ENCODE measurements around the gene PSMB3.

PSMB3 gene

GRCh38 chr17:38710604-38710962, 42.0 kb upstream of the PSMB3 start:
- Mint-ChIP-seq H3K4me1 (peaks cover 62% of the 10 kb centered on the region), H3K36me3 (ENCODE audit: low read depth) (peaks cover 38% of the 10 kb centered on the region), H3K27ac (peak overlapping the region; percentile 50 to 78 (median 56)), H3K27me3 (ENCODE audit: low read depth) (peaks cover 7% of the 10 kb centered on the region), H3K4me3 (peak overlapping the region; percentile 11 to 43 (median 37)), H3K9me3 (no peaks in the 10 kb centered on the region)
- TF ChIP-seq CTCF (IDR thresholded peaks at IDR 0.05; ENCODE audit: unreplicated experiment in 3 of 3) = no peak

GRCh38 chr17:38710985-38711384, 41.6 kb upstream of the PSMB3 start:
- H3K27ac Mint-ChIP-seq = peak overlapping the region in 2 of 3 experiments; percentile 52 to 78
- H3K9me3 Mint-ChIP-seq = no peaks in the 10 kb centered on the region
- H3K36me3 Mint-ChIP-seq (ENCODE audit: low read depth) = peaks cover 42% of the 10 kb centered on the region
- peaks cover 6% of the 10 kb centered on the region for H3K27me3 Mint-ChIP-seq (ENCODE audit: low read depth)
- TF ChIP-seq CTCF (IDR thresholded peaks at IDR 0.05; ENCODE audit: unreplicated experiment in 3 of 3) = no peak
- peak overlapping the region; percentile 7 to 43 (median 7) for H3K4me3 Mint-ChIP-seq
- peaks cover 60% of the 10 kb centered on the region for H3K4me1 Mint-ChIP-seq

- H3K9me3 Mint-ChIP-seq = no peaks in the 10 kb centered on the region
- peak overlapping the region in 1 of 3 experiments; percentile 78 for H3K27ac Mint-ChIP-seq
- peaks cover 46% of the 10 kb centered on the region for H3K36me3 Mint-ChIP-seq (ENCODE audit: low read depth)
- H3K4me3 Mint-ChIP-seq = peak overlapping the region in 1 of 3 experiments; percentile 21
- peaks cover 4% of the 10 kb centered on the region for H3K27me3 Mint-ChIP-seq (ENCODE audit: low read depth)
- H3K4me1 Mint-ChIP-seq = peaks cover 53% of the 10 kb centered on the region
- TF ChIP-seq CTCF (IDR thresholded peaks at IDR 0.05; ENCODE audit: unreplicated experiment in 3 of 3) = no peak
Observed at GRCh38 chr17:38711792-38712571, 40.6 kb upstream of the PSMB3 start.

- H3K27ac Mint-ChIP-seq = no peak overlapping the region
- H3K4me3 Mint-ChIP-seq = no peak overlapping the region
- H3K9me3 Mint-ChIP-seq = no peaks in the 10 kb centered on the region
- TF ChIP-seq CTCF (IDR thresholded peaks at IDR 0.05; ENCODE audit: unreplicated experiment in 3 of 3) = no peak
- peaks cover 45% of the 10 kb centered on the region for H3K36me3 Mint-ChIP-seq (ENCODE audit: low read depth)
- H3K4me1 Mint-ChIP-seq = peaks cover 48% of the 10 kb centered on the region
- H3K27me3 Mint-ChIP-seq (ENCODE audit: low read depth) = peaks cover 4% of the 10 kb centered on the region
Observed at GRCh38 chr17:38712593-38712992, 39.9 kb upstream of the PSMB3 start.

- H3K4me1 Mint-ChIP-seq = peaks cover 44% of the 10 kb centered on the region
- H3K27me3 Mint-ChIP-seq (ENCODE audit: low read depth) = peaks cover 4% of the 10 kb centered on the region
- TF ChIP-seq CTCF (IDR thresholded peaks at IDR 0.05; ENCODE audit: unreplicated experiment in 3 of 3) = no peak
- peak overlapping the region in 1 of 3 experiments; percentile 49 for H3K27ac Mint-ChIP-seq
- no peaks in the 10 kb centered on the region for H3K9me3 Mint-ChIP-seq
- peaks cover 45% of the 10 kb centered on the region for H3K36me3 Mint-ChIP-seq (ENCODE audit: low read depth)
- no peak overlapping the region for H3K4me3 Mint-ChIP-seq
Observed at GRCh38 chr17:38713456-38714075, 39.0 kb upstream of the PSMB3 start.
